MM.1S (cell line): Measurements from ENCODE around the gene TXN.

Experiments
- DNase-seq: peaks from one replicate; pipeline ENCODE4 v3.0.0-alpha.2; 2015
- H2AFZ ChIP-seq: fragments of 300-600 bp; sonication (generic); 2 replicates; pipeline ENCODE4 v1.6.0; 2016; ENCODE audit warnings: antibody characterized with exemption, low read length
- H3F3A ChIP-seq: fragments of 300-600 bp; sonication (generic); 2 replicates; pipeline ENCODE4 v1.6.1; 2016; ENCODE audit warnings: mild to moderate bottlenecking, antibody characterized with exemption, low read length, moderate library complexity, mixed read lengths; ENCODE audit not compliant: insufficient read depth
- H3K27ac ChIP-seq: fragments of 300-600 bp; sonication (generic); 2 replicates; pipeline ENCODE4 v1.5.1; 2016; ENCODE audit warnings: mild to moderate bottlenecking, low read length
- H3K27me3 ChIP-seq: fragments of 300-600 bp; sonication (generic); replicated peaks from 2 replicates; pipeline ENCODE4 v1.6.0; 2016; ENCODE audit warnings: low read length; ENCODE audit not compliant: insufficient read depth
- H3K36me3 ChIP-seq: fragments of 300-600 bp; sonication (generic); replicated peaks from 2 replicates; pipeline ENCODE4 v1.6.1; 2016; ENCODE audit warnings: mild to moderate bottlenecking, low read length, mixed read lengths; ENCODE audit not compliant: insufficient read depth
- H3K4me1 ChIP-seq: fragments of 300-600 bp; sonication (generic); 2 replicates; pipeline ENCODE4 v1.6.1; 2016; ENCODE audit warnings: low read length, mixed read lengths
- H3K4me2 ChIP-seq: fragments of 300-600 bp; sonication (generic); 2 replicates; pipeline ENCODE4 v1.6.0; 2016; ENCODE audit warnings: low read depth, low read length
- H3K4me3 ChIP-seq: fragments of 300-600 bp; sonication (generic); 2 replicates; pipeline ENCODE4 v1.5.1; 2016; ENCODE audit warnings: low read length, mixed read lengths
- H3K79me2 ChIP-seq: fragments of 300-600 bp; sonication (generic); 2 replicates; pipeline ENCODE4 v1.6.1; 2016; ENCODE audit warnings: mixed run types, low read length, mixed read lengths
- H3K9ac ChIP-seq: fragments of 300-600 bp; sonication (generic); 2 replicates; pipeline ENCODE4 v1.6.1; 2016; ENCODE audit warnings: low read length, mixed read lengths
- H3K9me2 ChIP-seq: fragments of 300-600 bp; sonication (generic); replicated peaks from 2 replicates; pipeline ENCODE4 v1.6.1; 2016; ENCODE audit warnings: mild to moderate bottlenecking, low read length, mixed read lengths; ENCODE audit not compliant: insufficient read depth
- H3K9me3 ChIP-seq: fragments of 300-600 bp; sonication (generic); replicated peaks from 2 replicates; pipeline ENCODE4 v1.6.1; 2016; ENCODE audit warnings: mild to moderate bottlenecking, low read length, mixed read lengths; ENCODE audit not compliant: insufficient read depth
- H4K20me1 ChIP-seq: fragments of 300-600 bp; sonication (generic); 2 replicates; pipeline ENCODE4 v1.6.1; 2016; ENCODE audit warnings: mild to moderate bottlenecking, low read length, moderate library complexity, mixed read lengths; ENCODE audit not compliant: insufficient read depth
- CTCF ChIP-seq: fragments of 300-600 bp; sonication (generic); IDR thresholded peaks from 2 replicates; pipeline ENCODE4 v1.5.1; 2016; ENCODE audit warnings: antibody characterized with exemption, low read length, mixed read lengths
- EZH2 ChIP-seq: fragments of 300-600 bp; sonication (generic); optimal IDR thresholded peaks from 2 replicates; pipeline ENCODE3; 2017; ENCODE audit warnings: low read depth, mild to moderate bottlenecking, antibody characterized with exemption, low read length, mixed read lengths
- EZH2phosphoT487 ChIP-seq: fragments of 300-600 bp; sonication (generic); IDR thresholded peaks from 2 replicates; pipeline ENCODE4 v1.6.1; 2018; ENCODE audit warnings: antibody characterized with exemption, low read length

TXN gene

GRCh38 chr9:110291921-110292557 is 35.7 kb upstream of the TXN start:
- DNase-seq: no peak
- H3K4me2 ChIP-seq: no peak overlapping the region
- no peak overlapping the region for H3K4me3 ChIP-seq
- no peak overlapping the region for H2AFZ ChIP-seq
- no peaks in the 10 kb centered on the region for H3K27me3 ChIP-seq
- H4K20me1 ChIP-seq: no peaks in the 10 kb centered on the region
- no peaks in the 10 kb centered on the region for H3F3A ChIP-seq
- no peak for TF ChIP-seq EZH2phosphoT487
- no peaks in the 10 kb centered on the region for H3K9me2 ChIP-seq
- no peak overlapping the region for H3K9ac ChIP-seq
- H3K4me1 ChIP-seq: no peaks in the 10 kb centered on the region
- no peaks in the 10 kb centered on the region for H3K9me3 ChIP-seq
- H3K36me3 ChIP-seq: no peaks in the 10 kb centered on the region
- H3K79me2 ChIP-seq: no peaks in the 10 kb centered on the region
- H3K27ac ChIP-seq: no peak overlapping the region

DNA sequence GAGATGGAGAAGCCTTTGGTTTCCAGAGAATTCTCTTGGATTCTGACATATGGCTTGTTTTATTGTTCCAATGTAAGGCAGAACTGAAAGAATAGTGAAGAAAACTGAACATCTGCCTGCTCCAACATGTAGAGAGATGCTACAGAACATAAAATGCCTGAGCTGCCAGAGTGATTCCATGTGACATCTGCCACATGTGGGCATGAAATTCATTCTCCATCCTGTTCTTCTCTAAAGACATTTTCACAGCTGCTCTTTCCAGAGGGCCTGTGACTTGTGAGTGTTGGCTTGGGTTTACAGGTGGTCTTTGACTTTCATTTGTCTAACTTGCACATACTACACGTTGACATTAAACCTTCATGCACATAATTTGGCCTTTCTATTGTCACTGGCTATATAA is 33.7 kb upstream of the TXN start:
- no peak overlapping the region for H3K27ac ChIP-seq
- TF ChIP-seq EZH2 (no peak), EZH2phosphoT487 (no peak)

GRCh38 chr9:110288503-110288902 is 32.2 kb upstream of the TXN start:
- Histone ChIP-seq H3K9ac (no peak overlapping the region), H2AFZ (no peak overlapping the region)

More for the DNA sequence above, 33.7 kb upstream of the TXN start:
- no peak for DNase-seq
- H2AFZ ChIP-seq: no peak overlapping the region
- no peaks in the 10 kb centered on the region for H3F3A ChIP-seq
- H3K4me3 ChIP-seq: no peak overlapping the region
- no peaks in the 10 kb centered on the region for H3K27me3 ChIP-seq
- H3K4me1 ChIP-seq: no peaks in the 10 kb centered on the region
- H3K36me3 ChIP-seq: no peaks in the 10 kb centered on the region
- H3K4me2 ChIP-seq: no peak overlapping the region
- no peaks in the 10 kb centered on the region for H3K9me3 ChIP-seq
- H3K9me2 ChIP-seq: no peaks in the 10 kb centered on the region
- H3K79me2 ChIP-seq: no peaks in the 10 kb centered on the region
- H4K20me1 ChIP-seq: no peaks in the 10 kb centered on the region
- no peak overlapping the region for H3K9ac ChIP-seq

DNA sequence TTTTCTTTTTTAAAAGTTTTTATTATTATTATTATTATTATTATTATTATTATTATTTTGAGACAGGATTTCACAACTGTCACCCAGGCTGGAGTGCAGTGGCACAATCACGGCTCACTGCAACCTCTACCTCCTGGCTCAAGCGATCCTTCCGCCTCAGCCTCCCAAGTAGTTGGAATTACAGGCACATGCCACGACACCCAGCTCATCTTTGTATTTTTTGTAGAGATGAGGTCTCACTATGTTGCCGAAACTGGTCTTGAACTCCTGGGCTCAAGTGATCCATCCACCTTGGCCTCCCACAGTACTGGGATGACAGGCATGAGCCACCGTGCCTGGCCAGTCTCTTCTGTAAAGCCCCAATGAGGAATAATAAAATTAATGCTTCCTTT is 31.0 kb upstream of the TXN start:
- H3K36me3 ChIP-seq: no peaks in the 10 kb centered on the region
- H3K79me2 ChIP-seq: no peaks in the 10 kb centered on the region
- DNase-seq: no peak
- H3K27me3 ChIP-seq: no peaks in the 10 kb centered on the region
- H3K9me2 ChIP-seq: no peaks in the 10 kb centered on the region
- no peak overlapping the region for H3K4me3 ChIP-seq
- no peak for TF ChIP-seq EZH2
- TF ChIP-seq CTCF: no peak
- TF ChIP-seq EZH2phosphoT487: no peak
- no peak overlapping the region for H3K4me2 ChIP-seq
- H2AFZ ChIP-seq: no peak overlapping the region
- H3K9ac ChIP-seq: no peak overlapping the region
- H3K4me1 ChIP-seq: no peaks in the 10 kb centered on the region
- no peaks in the 10 kb centered on the region for H3K9me3 ChIP-seq
- no peaks in the 10 kb centered on the region for H3F3A ChIP-seq
- no peak overlapping the region for H3K27ac ChIP-seq
- no peaks in the 10 kb centered on the region for H4K20me1 ChIP-seq

More at GRCh38 chr9:110288503-110288902, 32.2 kb upstream of the TXN start:
- no peaks in the 10 kb centered on the region for H3F3A ChIP-seq
- no peak overlapping the region for H3K27ac ChIP-seq
- no peaks in the 10 kb centered on the region for H3K79me2 ChIP-seq
- H3K9me3 ChIP-seq: no peaks in the 10 kb centered on the region
- H3K4me2 ChIP-seq: no peak overlapping the region
- TF ChIP-seq CTCF: no peak
- no peak for TF ChIP-seq EZH2phosphoT487
- TF ChIP-seq EZH2: no peak
- H3K4me3 ChIP-seq: no peak overlapping the region
- no peaks in the 10 kb centered on the region for H3K9me2 ChIP-seq
- H3K4me1 ChIP-seq: no peaks in the 10 kb centered on the region
- DNase-seq: no peak
- no peaks in the 10 kb centered on the region for H4K20me1 ChIP-seq
- no peaks in the 10 kb centered on the region for H3K36me3 ChIP-seq
- no peaks in the 10 kb centered on the region for H3K27me3 ChIP-seq
